ENCODE data around the gene SLC8A3.

DNA sequence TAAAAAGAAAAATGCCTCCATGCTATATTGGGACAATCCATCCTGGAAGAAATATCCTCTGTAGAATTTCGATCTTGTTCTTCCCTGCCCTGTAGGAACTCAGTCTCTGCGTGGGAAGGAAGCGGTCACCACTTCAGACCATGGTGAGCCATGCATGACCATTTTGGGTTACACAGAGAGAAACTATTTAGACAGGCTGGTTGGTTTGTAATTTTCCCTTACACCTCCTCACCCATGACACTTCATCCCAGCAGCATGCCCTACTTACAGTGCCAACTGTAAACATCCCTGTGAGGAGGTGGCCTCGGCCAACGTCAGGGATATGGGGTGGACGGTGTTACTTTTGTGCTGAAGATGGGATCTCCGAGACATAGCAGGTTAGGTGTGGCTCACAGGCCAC is 188.2 kb downstream of the SLC8A3 start:
- TF ChIP-seq MXI1 (IDR thresholded peaks at IDR 0.05; ENCODE audit: low read depth, low read length) = no peak
- TF ChIP-seq, protein P1, sequence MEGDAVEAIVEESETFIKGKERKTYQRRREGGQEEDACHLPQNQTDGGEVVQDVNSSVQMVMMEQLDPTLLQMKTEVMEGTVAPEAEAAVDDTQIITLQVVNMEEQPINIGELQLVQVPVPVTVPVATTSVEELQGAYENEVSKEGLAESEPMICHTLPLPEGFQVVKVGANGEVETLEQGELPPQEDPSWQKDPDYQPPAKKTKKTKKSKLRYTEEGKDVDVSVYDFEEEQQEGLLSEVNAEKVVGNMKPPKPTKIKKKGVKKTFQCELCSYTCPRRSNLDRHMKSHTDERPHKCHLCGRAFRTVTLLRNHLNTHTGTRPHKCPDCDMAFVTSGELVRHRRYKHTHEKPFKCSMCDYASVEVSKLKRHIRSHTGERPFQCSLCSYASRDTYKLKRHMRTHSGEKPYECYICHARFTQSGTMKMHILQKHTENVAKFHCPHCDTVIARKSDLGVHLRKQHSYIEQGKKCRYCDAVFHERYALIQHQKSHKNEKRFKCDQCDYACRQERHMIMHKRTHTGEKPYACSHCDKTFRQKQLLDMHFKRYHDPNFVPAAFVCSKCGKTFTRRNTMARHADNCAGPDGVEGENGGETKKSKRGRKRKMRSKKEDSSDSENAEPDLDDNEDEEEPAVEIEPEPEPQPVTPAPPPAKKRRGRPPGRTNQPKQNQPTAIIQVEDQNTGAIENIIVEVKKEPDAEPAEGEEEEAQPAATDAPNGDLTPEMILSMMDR (IDR thresholded peaks at IDR 0.05 in 2 of 3, conservative IDR thresholded peaks at IDR 0.05 in 1 of 3; ENCODE audit: control insufficient read depth in 2 of 3, extremely low read depth in 1 of 3, insufficient read depth in 1 of 3, low read depth in 3 of 3, low read length in 3 of 3) = no peak
- TF ChIP-seq TAF1 (IDR thresholded peaks at IDR 0.05; ENCODE audit: borderline replicate concordance, low read depth, low read length) = no peak
- TF ChIP-seq NFIC (IDR thresholded peaks at IDR 0.05; ENCODE audit: low read depth, low read length) = no peak
- TF ChIP-seq, protein P2, sequence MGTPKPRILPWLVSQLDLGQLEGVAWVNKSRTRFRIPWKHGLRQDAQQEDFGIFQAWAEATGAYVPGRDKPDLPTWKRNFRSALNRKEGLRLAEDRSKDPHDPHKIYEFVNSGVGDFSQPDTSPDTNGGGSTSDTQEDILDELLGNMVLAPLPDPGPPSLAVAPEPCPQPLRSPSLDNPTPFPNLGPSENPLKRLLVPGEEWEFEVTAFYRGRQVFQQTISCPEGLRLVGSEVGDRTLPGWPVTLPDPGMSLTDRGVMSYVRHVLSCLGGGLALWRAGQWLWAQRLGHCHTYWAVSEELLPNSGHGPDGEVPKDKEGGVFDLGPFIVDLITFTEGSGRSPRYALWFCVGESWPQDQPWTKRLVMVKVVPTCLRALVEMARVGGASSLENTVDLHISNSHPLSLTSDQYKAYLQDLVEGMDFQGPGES (IDR thresholded peaks at IDR 0.05) = no peak
- no peak for TF ChIP-seq ESRRA (IDR thresholded peaks at IDR 0.05; ENCODE audit: low read length)
- TF ChIP-seq CHD4 (IDR thresholded peaks at IDR 0.05) = no peak
- TF ChIP-seq RFX5 (IDR thresholded peaks at IDR 0.05; ENCODE audit: low read depth, low read length) = no peak
- TF ChIP-seq ZNF217 (IDR thresholded peaks at IDR 0.05) = no peak
- TF ChIP-seq HDAC2 (IDR thresholded peaks at IDR 0.05) = no peak
- TF ChIP-seq KAT2A (conservative IDR thresholded peaks at IDR 0.05; ENCODE audit: control insufficient read depth, low read depth, low read length) = no peak
- TF ChIP-seq, protein P3, sequence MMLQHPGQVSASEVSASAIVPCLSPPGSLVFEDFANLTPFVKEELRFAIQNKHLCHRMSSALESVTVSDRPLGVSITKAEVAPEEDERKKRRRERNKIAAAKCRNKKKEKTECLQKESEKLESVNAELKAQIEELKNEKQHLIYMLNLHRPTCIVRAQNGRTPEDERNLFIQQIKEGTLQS (IDR thresholded peaks at IDR 0.05; ENCODE audit: borderline replicate concordance, extremely low read depth, low read depth, low read length) = no peak
- no peak for TF ChIP-seq BRCA1 (IDR thresholded peaks at IDR 0.05; ENCODE audit: low read depth, low read length)
- TF ChIP-seq ZZZ3 (IDR thresholded peaks at IDR 0.05; ENCODE audit: control insufficient read depth, insufficient read length, low read depth) = no peak
